DOHH2 (cell line): ENCODE measurements around the gene ZFAND3.

Experiments used
- H3F3A ChIP-seq: fragments of 200-600 bp; sonication (generic), shearing (Covaris generic); 2 replicates; pipeline ENCODE4 v1.6.0; 2016; ENCODE audit warnings: antibody characterized with exemption, mild to moderate bottlenecking; ENCODE audit not compliant: control insufficient read depth, insufficient read depth
- H3K27ac ChIP-seq: fragments of 200-600 bp; sonication (generic); 2 replicates; pipeline ENCODE4 v1.5.1; 2014; ENCODE audit warnings: low read depth, mild to moderate bottlenecking, low read length, moderate library complexity
- H3K27me3 ChIP-seq: fragments of 200-600 bp; sonication (generic); 2 replicates; pipeline ENCODE4 v1.6.1; 2014; ENCODE audit warnings: mild to moderate bottlenecking, low read length, mixed read lengths; ENCODE audit not compliant: control insufficient read depth
- H3K36me3 ChIP-seq: fragments of 200-600 bp; sonication (generic); 2 replicates; pipeline ENCODE4 v1.6.1; 2014; ENCODE audit warnings: mild to moderate bottlenecking, low read length, moderate library complexity, mixed read lengths; ENCODE audit not compliant: control insufficient read depth
- H3K4me1 ChIP-seq: fragments of 200-600 bp; sonication (generic); 2 replicates; pipeline ENCODE4 v1.6.1; 2014; ENCODE audit warnings: mild to moderate bottlenecking, low read length, mixed read lengths; ENCODE audit not compliant: control insufficient read depth
- H3K4me2 ChIP-seq: fragments of 200-600 bp; sonication (generic); 2 replicates; pipeline ENCODE4 v1.6.0; 2014; ENCODE audit warnings: mild to moderate bottlenecking, low read length, moderate library complexity
- H3K4me3 ChIP-seq: fragments of 200-600 bp; sonication (generic); 2 replicates; pipeline ENCODE4 v1.5.1; 2014; ENCODE audit warnings: mild to moderate bottlenecking, low read length, mixed read lengths
- H3K79me2 ChIP-seq: fragments of 200-600 bp; sonication (generic); 2 replicates; pipeline ENCODE4 v1.6.1; 2014; ENCODE audit warnings: mild to moderate bottlenecking, low read length, mixed read lengths; ENCODE audit not compliant: control insufficient read depth
- H3K9me2 ChIP-seq: fragments of 200-600 bp; sonication (generic); replicated peaks from 2 replicates; pipeline ENCODE4 v1.6.1; 2014; ENCODE audit warnings: mild to moderate bottlenecking, low read length, mixed read lengths; ENCODE audit not compliant: control insufficient read depth
- H3K9me3 ChIP-seq: fragments of 200-600 bp; sonication (generic); 2 replicates; pipeline ENCODE4 v1.6.1; 2014; ENCODE audit warnings: antibody characterized with exemption, low read length, mixed read lengths; ENCODE audit not compliant: control insufficient read depth, insufficient read depth
- H4K20me1 ChIP-seq: fragments of 200-600 bp; sonication (generic); 2 replicates; pipeline ENCODE4 v1.6.0; 2014; ENCODE audit warnings: low read depth, mild to moderate bottlenecking, antibody characterized with exemption, low read length, moderate library complexity; ENCODE audit not compliant: control insufficient read depth, insufficient read depth
- CTCF ChIP-seq: fragments of 200-600 bp; sonication (generic); IDR thresholded peaks from one replicate; pipeline ENCODE4 v1.5.1; 2014; ENCODE audit warnings: antibody characterized with exemption, mild to moderate bottlenecking, low read depth, low read length; ENCODE audit not compliant: poor library complexity, severe bottlenecking
- EZH2phosphoT487 ChIP-seq: fragments of 200-600 bp; sonication (generic); IDR thresholded peaks from 2 replicates; pipeline ENCODE4 v1.6.1; 2017; ENCODE audit warnings: borderline replicate concordance, mild to moderate bottlenecking, antibody characterized with exemption, low read length, moderate library complexity, mixed read lengths

Gene ZFAND3

DNA sequence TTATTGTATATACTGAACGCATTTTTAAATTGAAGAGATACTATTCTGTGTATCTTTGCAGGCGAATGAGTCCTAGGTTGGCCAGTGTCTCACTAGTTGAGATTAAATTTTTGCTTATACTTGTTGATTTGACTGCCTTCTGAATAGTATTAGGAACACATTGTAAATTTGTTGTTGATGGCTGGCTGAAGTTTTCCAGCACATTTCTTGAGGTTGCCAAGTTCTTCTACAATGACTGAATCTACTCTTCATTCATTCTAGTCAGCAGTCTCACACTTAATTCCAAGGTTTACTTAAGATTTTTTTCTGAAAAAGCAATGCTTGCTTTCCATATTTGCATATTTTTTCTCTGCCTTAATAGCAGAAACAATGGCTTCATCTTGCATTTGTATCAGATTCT is 151.7 kb downstream of the ZFAND3 start:
- H3K4me1 ChIP-seq: no peaks in the 10 kb centered on the region
- peaks cover 4% of the 10 kb centered on the region for H3K36me3 ChIP-seq
- H3K4me3 ChIP-seq: no peak overlapping the region
- H3K9me3 ChIP-seq: peaks cover 12% of the 10 kb centered on the region
- peaks cover 5% of the 10 kb centered on the region for H3K79me2 ChIP-seq
- H3K9me2 ChIP-seq: no peaks in the 10 kb centered on the region
- no peaks in the 10 kb centered on the region for H4K20me1 ChIP-seq
- no peak overlapping the region for H3K27ac ChIP-seq
- H3K4me2 ChIP-seq: no peak overlapping the region
- H3K27me3 ChIP-seq: no peaks in the 10 kb centered on the region
- H3F3A ChIP-seq: no peaks in the 10 kb centered on the region
- TF ChIP-seq EZH2phosphoT487 (no peak), CTCF (no peak)

DNA sequence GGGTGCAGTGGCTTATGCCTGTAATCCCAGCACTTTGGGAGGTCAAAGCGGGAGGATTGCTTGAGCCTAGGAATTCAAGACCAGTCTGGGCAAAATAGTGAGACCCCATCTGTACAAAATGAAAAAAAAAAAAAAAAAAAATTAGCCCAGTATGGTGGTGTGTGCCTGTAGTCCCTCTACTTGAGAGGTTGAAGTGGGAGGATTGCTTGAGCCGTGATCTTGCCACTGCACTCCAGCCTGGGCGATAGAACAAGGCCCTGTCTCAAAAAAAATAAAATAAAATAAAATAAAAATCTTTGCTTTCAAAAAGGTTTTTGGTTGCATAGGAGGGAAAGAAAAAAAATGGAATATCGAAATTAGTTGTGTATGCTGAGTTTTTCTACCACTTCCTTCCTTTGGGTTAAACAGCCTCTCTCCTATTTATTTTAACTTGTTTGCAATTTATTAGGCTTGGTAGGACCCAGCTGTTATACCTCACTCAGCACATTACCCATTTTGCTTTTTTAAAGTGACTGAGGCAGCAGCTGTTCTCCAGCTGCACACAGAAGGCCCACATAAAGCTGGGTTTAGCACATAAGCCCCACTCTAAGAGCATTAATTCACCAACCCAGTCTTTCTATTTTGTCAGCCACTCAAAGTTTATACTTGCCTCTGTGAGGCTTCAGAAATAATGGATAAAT is 152.3 kb downstream of the ZFAND3 start:
- no peaks in the 10 kb centered on the region for H3K4me1 ChIP-seq
- no peak overlapping the region for H3K4me3 ChIP-seq
- no peaks in the 10 kb centered on the region for H3K9me2 ChIP-seq
- H3K79me2 ChIP-seq: peaks cover 5% of the 10 kb centered on the region
- no peak overlapping the region for H3K4me2 ChIP-seq
- TF ChIP-seq CTCF (no peak), EZH2phosphoT487 (no peak)
- peaks cover 4% of the 10 kb centered on the region for H3K36me3 ChIP-seq
- no peaks in the 10 kb centered on the region for H4K20me1 ChIP-seq
- H3F3A ChIP-seq: no peaks in the 10 kb centered on the region
- no peaks in the 10 kb centered on the region for H3K27me3 ChIP-seq
- no peak overlapping the region for H3K27ac ChIP-seq
- peaks cover 16% of the 10 kb centered on the region for H3K9me3 ChIP-seq

GRCh38 chr6:37972994-37973757 is 153.6 kb downstream of the ZFAND3 start:
- Histone ChIP-seq H3F3A (no peaks in the 10 kb centered on the region), H3K9me2 (no peaks in the 10 kb centered on the region), H3K27ac (no peak overlapping the region), H3K4me2 (no peak overlapping the region), H3K4me1 (0 out of 2 replicates have a peak, but pooled peaks cover under 1% of the 10 kb centered on the region), H3K4me3 (no peak overlapping the region), H4K20me1 (no peaks in the 10 kb centered on the region), H3K9me3 (peaks cover 16% of the 10 kb centered on the region), H3K79me2 (peaks cover 5% of the 10 kb centered on the region), H3K36me3 (peaks cover 4% of the 10 kb centered on the region), H3K27me3 (no peaks in the 10 kb centered on the region)
- TF ChIP-seq CTCF (no peak), EZH2phosphoT487 (no peak)
